Adrenal gland (tissue), 12 donors: ENCODE results near the gene ARHGEF7. TPM values are rescaled to one million over a fixed set of nuclear protein-coding genes. Genes with fewer than 3 reads are reported as not detected.

Source experiments
- DNase-seq, 7 donors: peaks; one replicate each; pipeline ENCODE4 v3.0.0-alpha.2; 2019 to 2020
- H3K27ac ChIP-seq, 5 donors: fragments of 200-600 bp; sonication (generic) in 4 of 5; 1 replicate in 3 of 5; 2 replicates in 2 of 5; pipeline versions ENCODE4 v1.5.1 to v1.8.0; 2016 to 2020; ENCODE audit warnings: mild to moderate bottlenecking in 1 of 5
- H3K27me3 ChIP-seq: fragments of 200-600 bp; 2 replicates; pipeline ENCODE4 v1.8.0; 2021
- H3K36me3 ChIP-seq, 2 donors: fragments of 200-600 bp; replicated peaks in 1 of 2; 1 replicate in 1 of 2; 2 replicates in 1 of 2; pipeline versions ENCODE4 v1.5.1 to v1.8.0; 2018 to 2022
- H3K4me1 ChIP-seq, 2 donors: fragments of 200-600 bp; replicated peaks in 1 of 2; 1 replicate in 1 of 2; 2 replicates in 1 of 2; pipeline versions ENCODE4 v1.5.1 to v1.8.0; 2018 to 2021
- H3K4me3 ChIP-seq, 4 donors: fragments of 200-600 bp; sonication (generic) in 3 of 4; one replicate each; pipeline ENCODE4 v1.5.1; 2016 to 2018
- H3K9me3 ChIP-seq, 3 donors: fragments of 200-600 bp; sonication (generic) in 1 of 3; replicated peaks in 1 of 3; 1 replicate in 2 of 3; 2 replicates in 1 of 3; pipeline versions ENCODE4 v1.5.1 to v1.8.0; 2016 to 2021
- CTCF ChIP-seq, 6 experiments: fragments of 450-650 bp in 4 of 6; fragments of 200-600 bp in 2 of 6; sonication (generic) in 1 of 6; IDR thresholded peaks; 1 replicate in 5 of 6; 2 replicates in 1 of 6; pipeline versions ENCODE4 v1.5.1 to v1.8.0; 2016 to 2021; ENCODE audit warnings: antibody characterized with exemption in 6 of 6, mild to moderate bottlenecking in 2 of 6, moderate library complexity in 1 of 6
- POLR2A ChIP-seq, 2 donors: fragments of 450-650 bp; IDR thresholded peaks; one replicate each; pipeline ENCODE4 v1.6.1; 2017; ENCODE audit warnings: antibody characterized with exemption in 2 of 2, mild to moderate bottlenecking in 2 of 2, moderate library complexity in 1 of 2
- WGBS, 4 donors: extraction: QIAGEN DNeasy Blood & Tissue Kit in 2 of 4; methylation state at CpG; one replicate each; pipeline versions ENCODE4 v1.1.5 to v1.1.7; 2013 to 2017; 5-methylcytosine and 5-hydroxymethylcytosine counted together
- intact Hi-C, 2 donors: fragments of 100-400 bp; cut with DNase I; formaldehyde crosslinking; loops; one replicate each; pipeline versions ENCODE4 v1.14.1 to v1.15.0; 2022 to 2023
- polyA plus RNA-seq, 3 donors: library from polyadenylated mRNA; stranded (reverse); fragments of 200-250 nt in 2 of 3; fragments of 350-450 nt in 1 of 3; fragmentation: Illumina TruSeq in 1 of 3; extraction: RNeasy Lipid Tissue Mini Kit (QIAGEN cat#74804) in 1 of 3; gene quantifications; one replicate each; pipeline ENCODE4 v1.2.3, GENCODE V29; 2013 to 2014
- total RNA-seq, 9 donors: library from RNA; depleted of rRNA in 4 of 9; stranded (reverse); fragments of >200 nt in 4 of 9; fragments of 120-200 nt in 1 of 9; fragmentation: NEBNext Ultra II Directional in 1 of 9; extraction: Animal tissue kit (Norgen Biotek cat#: 25700) in 1 of 9; gene quantifications; one replicate each; pipeline versions ENCODE4 v1.1.0 to v1.2.4, GENCODE V29; 2013 to 2023
- donor health status: healthy with polysubstance abuse.
- donor health status: Bipolar disorder and iron deficiency.
- donor health status: DM: yes; HTN: yes; CAD: no.
- donor health status: DM: no; HTN: no; CAD: no.
- donor health status: DM: no; HTN: no; CAD: no.
- donor health status: DM: yes; HTN: yes; CAD: no.

Gene ARHGEF7
- total and polyA plus RNA-seq, 12 donors, result 25.3 to 69.3 (median 53.2) TPM

- no peaks in the 10 kb centered on the region for H3K36me3 ChIP-seq
- H3K4me1 ChIP-seq, result peaks cover 22 to 63% of the 10 kb centered on the region in 2 donors
- H3K27ac ChIP-seq, result peak overlapping the region in 1 of 5 donors; percentile 74
- DNase-seq, result no peak
- no peaks in the 10 kb centered on the region for H3K9me3 ChIP-seq
- H3K27me3 ChIP-seq, result no peaks in the 10 kb centered on the region
- no peak for TF ChIP-seq POLR2A (IDR thresholded peaks at IDR 0.05)
- TF ChIP-seq CTCF (IDR thresholded peaks at IDR 0.05), result no peak
- H3K4me3 ChIP-seq, result no peak overlapping the region
- intact Hi-C loops, result no loop called here
These were observed 43.2 kb downstream of the ARHGEF7 start for GRCh38 chr13:111158136-111158805.

- intact Hi-C loops, result no loop called here
- 94 to 97% (median 95%) methylated on average over 3 of the region's 3 CpGs for WGBS, 4 donors
- Histone ChIP-seq H3K27me3 (no peaks in the 10 kb centered on the region), H3K36me3 (no peaks in the 10 kb centered on the region), H3K9me3 (no peaks in the 10 kb centered on the region), H3K27ac (no peak overlapping the region), H3K4me3 (no peak overlapping the region), H3K4me1 (peaks cover 17 to 59% of the 10 kb centered on the region in 2 donors)
- DNase-seq, result no peak
- TF ChIP-seq CTCF (IDR thresholded peaks at IDR 0.05) (no peak), POLR2A (IDR thresholded peaks at IDR 0.05) (no peak)
These were observed 44.5 kb downstream of the ARHGEF7 start for GRCh38 chr13:111159362-111160320.

GRCh38 chr13:111160648-111161047 is 45.5 kb downstream of the ARHGEF7 start:
- H3K4me3 ChIP-seq, result no peak overlapping the region
- H3K9me3 ChIP-seq, result no peaks in the 10 kb centered on the region
- TF ChIP-seq POLR2A (IDR thresholded peaks at IDR 0.05), result no peak
- no peak for TF ChIP-seq CTCF (IDR thresholded peaks at IDR 0.05)
- peaks cover 16 to 49% of the 10 kb centered on the region in 2 donors for H3K4me1 ChIP-seq
- 86 to 98% (median 97%) methylated on average over 2 to 3 of the region's 3 CpGs for WGBS, 4 donors
- no peaks in the 10 kb centered on the region for H3K36me3 ChIP-seq
- no peaks in the 10 kb centered on the region for H3K27me3 ChIP-seq
- no peak for DNase-seq
- intact Hi-C loops, result no loop called here
- H3K27ac ChIP-seq, result no peak overlapping the region
